ENCODE results near the gene RTL9. TPM values are rescaled to one million over a fixed set of nuclear protein-coding genes. Genes with fewer than 3 reads are reported as not detected.
"Not testable (repeated sequence)": the region's sequence is repeated elsewhere in the genome, so short reads cannot be mapped to it uniquely, and the experiment has no call there.

RTL9 gene
- total RNA-seq, 2 donors from 2014 or later = not detected

- intact Hi-C loops (cut with DNase I) = no loop called here
- no peak for DNase-seq
Observed at GRCh38 chrX:110402091-110402849, 43.6 kb downstream of the RTL9 start.

GRCh38 chrX:110402850-110403221 is 44.2 kb downstream of the RTL9 start:
- intact Hi-C loops (cut with DNase I) = no loop called here
- WGBS, 2 donors = 30 to 40% methylated on average over 1 of the region's 1 CpG
- no peak for DNase-seq
- Histone ChIP-seq H3K4me1 (no peaks in the 10 kb centered on the region), H3K27ac (no peak overlapping the region), H3K27me3 (no peaks in the 10 kb centered on the region), H3K9me3 (no peaks in the 10 kb centered on the region), H3K4me3 (no peak overlapping the region), H3K36me3 (replicated peaks in 1 of 2; ENCODE audit: insufficient read depth in 1 of 2, low read depth in 2 of 2) (no peaks in the 10 kb centered on the region)
- no peak for ATAC-seq
- TF ChIP-seq POLR2A (IDR thresholded peaks at IDR 0.05) (no peak), CTCF (IDR thresholded peaks at IDR 0.05) (no peak)

More at GRCh38 chrX:110402091-110402849, 43.6 kb downstream of the RTL9 start:
- Histone ChIP-seq H3K27me3 (no peaks in the 10 kb centered on the region), H3K27ac (no peak overlapping the region), H3K4me1 (no peaks in the 10 kb centered on the region), H3K4me3 (no peak overlapping the region), H3K9me3 (no peaks in the 10 kb centered on the region), H3K36me3 (replicated peaks in 1 of 2; ENCODE audit: insufficient read depth in 1 of 2, low read depth in 2 of 2) (no peaks in the 10 kb centered on the region)
- no peak for ATAC-seq
- 64 to 92% methylated on average over 1 to 7 of the region's 7 CpGs for WGBS, 2 donors
- TF ChIP-seq POLR2A (IDR thresholded peaks at IDR 0.05) (no peak), CTCF (IDR thresholded peaks at IDR 0.05) (no peak)

- 79% methylated on average over 13 to 15 of the region's 15 CpGs for WGBS, 2 donors
- ATAC-seq = no peak
Observed at GRCh38 chrX:110403441-110404238, 45.0 kb downstream of the RTL9 start.

GRCh38 chrX:110404376-110404775 is 45.7 kb downstream of the RTL9 start:
- H3K4me3 ChIP-seq = no peak overlapping the region
- TF ChIP-seq CTCF (IDR thresholded peaks at IDR 0.05) (no peak), POLR2A (IDR thresholded peaks at IDR 0.05) (no peak)
- no peak for ATAC-seq
- WGBS, 2 donors = 79 to 90% methylated on average over 5 to 6 of the region's 6 CpGs
- H3K27ac ChIP-seq = no peak overlapping the region
- intact Hi-C loops (cut with DNase I) = no loop called here
- no peaks in the 10 kb centered on the region for H3K36me3 ChIP-seq (replicated peaks in 1 of 2; ENCODE audit: insufficient read depth in 1 of 2, low read depth in 2 of 2)
- no peaks in the 10 kb centered on the region for H3K4me1 ChIP-seq
- DNase-seq = no peak
- H3K9me3 ChIP-seq = no peaks in the 10 kb centered on the region
- H3K27me3 ChIP-seq = no peaks in the 10 kb centered on the region

More at GRCh38 chrX:110403441-110404238, 45.0 kb downstream of the RTL9 start:
- no peaks in the 10 kb centered on the region for H3K27me3 ChIP-seq
- H3K9me3 ChIP-seq = no peaks in the 10 kb centered on the region
- H3K27ac ChIP-seq = no peak overlapping the region
- TF ChIP-seq CTCF (IDR thresholded peaks at IDR 0.05) (no peak), POLR2A (IDR thresholded peaks at IDR 0.05) (no peak)
- DNase-seq = no peak
- H3K4me1 ChIP-seq = no peaks in the 10 kb centered on the region
- intact Hi-C loops (cut with DNase I) = no loop called here
- H3K4me3 ChIP-seq = no peak overlapping the region
- H3K36me3 ChIP-seq (replicated peaks in 1 of 2; ENCODE audit: insufficient read depth in 1 of 2, low read depth in 2 of 2) = no peaks in the 10 kb centered on the region

GRCh38 chrX:110406250-110406649 is 47.6 kb downstream of the RTL9 start:
- 91 to 95% methylated on average over 5 to 7 of the region's 7 CpGs for WGBS, 2 donors
- not testable (repeated sequence) for H3K9me3 ChIP-seq; H3K4me1 ChIP-seq; H3K36me3 ChIP-seq (replicated peaks in 1 of 2; ENCODE audit: insufficient read depth in 1 of 2, low read depth in 2 of 2); H3K4me3 ChIP-seq; H3K27me3 ChIP-seq; DNase-seq; H3K27ac ChIP-seq; ATAC-seq
- intact Hi-C loops (cut with DNase I) = loop anchor here (5.0 kb wide), 1 partner anchor 249 kb away; no protein-coding TSS in a partner anchor
